OCI-LY7 (cell line): ENCODE measurements around the gene MPP7. TPM values are rescaled to one million over a fixed set of nuclear protein-coding genes. Genes with fewer than 3 reads are reported as not detected.

Source experiments
- BruUV-seq: library from RNA; stranded (reverse); fragments of 400-500 nt; replicated peaks from 2 replicates; lab custom pipeline; 2021; lab: Mats Ljungman, UMichigan
- CTCF ChIA-PET: fragments of 300-600 bp; sonication (Branson Sonifier 250); formaldehyde crosslinking; loops from one replicate; lab custom pipeline; 2022; ENCODE audit warnings: antibody characterized with exemption; ENCODE audit not compliant: unreplicated experiment; lab: Charles Lee
- POLR2A ChIA-PET: fragments of 300-600 bp; sonication (Branson Sonifier 250); formaldehyde crosslinking; loops from one replicate; lab custom pipeline; 2022; ENCODE audit warnings: antibody characterized with exemption; lab: Charles Lee
- DNase-seq: peaks from one replicate; pipeline ENCODE4 v3.0.0-alpha.2; 2015; ENCODE audit warnings: low spot score
- H2AFZ ChIP-seq: fragments of 200-600 bp; sonication (generic), shearing (Covaris generic); 2 replicates; pipeline ENCODE4 v1.6.1; 2014; ENCODE audit warnings: mild to moderate bottlenecking, antibody characterized with exemption, low read length, moderate library complexity
- H3K27ac ChIP-seq: fragments of 200-600 bp; sonication (generic); 2 replicates; pipeline ENCODE4 v1.5.1; 2014; ENCODE audit warnings: mixed run types, low read depth, mild to moderate bottlenecking, moderate library complexity, low read length, inconsistent platforms; ENCODE audit not compliant: poor library complexity, severe bottlenecking
- H3K36me3 ChIP-seq: fragments of 200-600 bp; sonication (generic); 2 replicates; pipeline ENCODE4 v1.6.1; 2014; ENCODE audit warnings: mild to moderate bottlenecking, antibody characterized with exemption, low read length, moderate library complexity, mixed read lengths; ENCODE audit not compliant: insufficient read depth
- H3K4me1 ChIP-seq: fragments of 200-600 bp; sonication (generic); 2 replicates; pipeline ENCODE4 v1.5.1; 2014; ENCODE audit warnings: mild to moderate bottlenecking, low read length; ENCODE audit not compliant: insufficient read depth, poor library complexity, severe bottlenecking
- H3K4me2 ChIP-seq: fragments of 200-600 bp; sonication (generic); 2 replicates; pipeline ENCODE4 v1.6.1; 2014; ENCODE audit warnings: mild to moderate bottlenecking, low read length
- H3K4me3 ChIP-seq: fragments of 200-600 bp; sonication (generic); 2 replicates; pipeline ENCODE4 v1.5.1; 2014; ENCODE audit warnings: mild to moderate bottlenecking, low read depth, low read length; ENCODE audit not compliant: poor library complexity, severe bottlenecking
- H3K79me2 ChIP-seq: fragments of 200-600 bp; sonication (generic); 2 replicates; pipeline ENCODE4 v1.6.1; 2016; ENCODE audit warnings: low read depth, mild to moderate bottlenecking, low read length, moderate library complexity, mixed read lengths; ENCODE audit not compliant: insufficient read depth
- H3K9me2 ChIP-seq: fragments of 200-600 bp; sonication (generic); 2 replicates; pipeline ENCODE4 v1.6.1; 2016; ENCODE audit warnings: mild to moderate bottlenecking, low read length, mixed read lengths; ENCODE audit not compliant: insufficient read depth
- H3K9me3 ChIP-seq: fragments of 200-600 bp; sonication (generic); 2 replicates; pipeline ENCODE4 v1.6.1; 2014; ENCODE audit warnings: mild to moderate bottlenecking, mixed run types, low read length, mixed read lengths
- H4K20me1 ChIP-seq: fragments of 200-600 bp; sonication (generic); 2 replicates; pipeline ENCODE4 v1.6.1; 2014; ENCODE audit warnings: mild to moderate bottlenecking, antibody characterized with exemption, low read length, moderate library complexity, mixed read lengths; ENCODE audit not compliant: insufficient read depth
- EZH2phosphoT487 ChIP-seq: fragments of 200-600 bp; sonication (generic); IDR thresholded peaks from 2 replicates; pipeline ENCODE4 v1.6.1; 2018; ENCODE audit warnings: low read depth, borderline replicate concordance, mild to moderate bottlenecking, mixed run types, antibody characterized with exemption, low read length, moderate library complexity, mixed read lengths
- intact Hi-C: fragments of 100-400 bp; cut with micrococcal nuclease; formaldehyde crosslinking; loops from one replicate; pipeline ENCODE4 v1.10.0; 2022; ENCODE audit not compliant: unreplicated experiment
- total RNA-seq, 2 experiments: library from RNA; depleted of rRNA in 1 of 2; stranded (reverse); fragments of >200 nt in 1 of 2; shearing (Covaris generic) in 1 of 2; gene quantifications; 2 replicates each; pipeline ENCODE4 v1.2.3, GENCODE V29; 2014 to 2022
- TF ChIP-seq, protein P1 (sequence below): fragments of 200-600 bp; sonication (generic); conservative IDR thresholded peaks from 2 replicates; pipeline ENCODE4 v1.5.1; 2014; ENCODE audit warnings: mild to moderate bottlenecking, antibody characterized with exemption, low read length, moderate library complexity, mixed read lengths

MPP7 gene
- total RNA-seq, 2 experiments from 2014 or later = 15.0 to 19.6 TPM

DNA sequence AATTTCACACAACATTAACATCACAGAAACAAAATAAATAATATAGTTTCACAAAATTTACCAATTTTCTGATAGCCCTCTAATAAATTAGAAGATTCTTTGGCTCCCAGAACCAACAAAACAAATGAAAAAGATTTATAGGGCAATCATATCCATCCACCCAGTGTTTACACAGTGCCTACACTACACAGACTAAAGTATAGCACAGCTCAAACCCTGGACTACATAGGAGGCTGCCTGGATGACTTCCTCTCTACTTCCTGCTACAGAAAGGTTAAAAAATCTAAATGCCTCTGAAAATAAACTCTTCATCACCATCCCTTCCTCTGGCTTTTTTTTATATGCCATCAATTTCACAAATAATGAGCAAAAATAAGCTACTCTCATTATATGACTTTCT is 28.4 kb downstream of the MPP7 start:
- Histone ChIP-seq H3K4me2 (peak overlapping the region; percentile 3; the same call in 1 of the 2 replicates), H2AFZ (no peak overlapping the region), H3K4me1 (peaks cover 42% of the 10 kb centered on the region), H3K9me2 (no peaks in the 10 kb centered on the region), H3K36me3 (no peaks in the 10 kb centered on the region), H3K4me3 (no peak overlapping the region), H3K79me2 (peaks cover 4% of the 10 kb centered on the region; the same call in 1 of the 2 replicates), H3K9me3 (no peaks in the 10 kb centered on the region), H4K20me1 (no peaks in the 10 kb centered on the region), H3K27ac (no peak overlapping the region)
- DNase-seq = no peak
- no TSS peak for BruUV-seq
- ChIA-PET CTCF (no interaction called here), POLR2A (interaction anchor here (0.5 to 1.4 kb wide), 7 partner anchors 8 to 92 kb away, joined by 3 to 14 read pairs (median 4); no protein-coding TSS in a partner anchor)
- intact Hi-C loops = no loop called here
- TF ChIP-seq, protein P1, sequence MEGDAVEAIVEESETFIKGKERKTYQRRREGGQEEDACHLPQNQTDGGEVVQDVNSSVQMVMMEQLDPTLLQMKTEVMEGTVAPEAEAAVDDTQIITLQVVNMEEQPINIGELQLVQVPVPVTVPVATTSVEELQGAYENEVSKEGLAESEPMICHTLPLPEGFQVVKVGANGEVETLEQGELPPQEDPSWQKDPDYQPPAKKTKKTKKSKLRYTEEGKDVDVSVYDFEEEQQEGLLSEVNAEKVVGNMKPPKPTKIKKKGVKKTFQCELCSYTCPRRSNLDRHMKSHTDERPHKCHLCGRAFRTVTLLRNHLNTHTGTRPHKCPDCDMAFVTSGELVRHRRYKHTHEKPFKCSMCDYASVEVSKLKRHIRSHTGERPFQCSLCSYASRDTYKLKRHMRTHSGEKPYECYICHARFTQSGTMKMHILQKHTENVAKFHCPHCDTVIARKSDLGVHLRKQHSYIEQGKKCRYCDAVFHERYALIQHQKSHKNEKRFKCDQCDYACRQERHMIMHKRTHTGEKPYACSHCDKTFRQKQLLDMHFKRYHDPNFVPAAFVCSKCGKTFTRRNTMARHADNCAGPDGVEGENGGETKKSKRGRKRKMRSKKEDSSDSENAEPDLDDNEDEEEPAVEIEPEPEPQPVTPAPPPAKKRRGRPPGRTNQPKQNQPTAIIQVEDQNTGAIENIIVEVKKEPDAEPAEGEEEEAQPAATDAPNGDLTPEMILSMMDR = no peak
- TF ChIP-seq EZH2phosphoT487 = no peak

DNA sequence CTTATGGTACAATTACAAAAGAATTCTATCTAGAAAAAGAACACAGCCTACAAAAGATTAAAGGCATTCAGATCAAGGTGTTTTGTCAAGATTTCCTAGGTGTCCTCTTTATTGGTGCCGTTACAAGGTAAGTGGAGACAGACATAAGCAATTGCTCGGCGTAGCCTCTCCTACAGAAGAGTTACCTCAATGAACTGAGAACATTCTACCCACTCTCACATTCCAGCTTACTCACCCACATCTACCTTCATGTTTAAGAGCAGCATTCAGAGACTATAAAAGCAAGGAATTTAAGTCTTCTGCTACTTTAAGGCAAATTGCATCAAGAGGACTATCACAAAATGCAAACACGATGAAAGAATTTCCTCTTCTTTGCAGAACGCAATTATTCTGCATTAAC is 29.5 kb downstream of the MPP7 start:
- Histone ChIP-seq H3K9me3 (no peaks in the 10 kb centered on the region), H3K4me3 (no peak overlapping the region), H3K27ac (no peak overlapping the region), H3K9me2 (no peaks in the 10 kb centered on the region), H3K79me2 (0 out of 2 replicates have a peak, but pooled peaks cover 4% of the 10 kb centered on the region), H4K20me1 (no peaks in the 10 kb centered on the region), H3K36me3 (no peaks in the 10 kb centered on the region), H3K4me2 (no peak overlapping the region), H3K4me1 (peaks cover 31% of the 10 kb centered on the region), H2AFZ (no peak overlapping the region)
- no TSS peak for BruUV-seq
- ChIA-PET CTCF (interaction anchor here (0.6 kb wide), 1 partner anchor 9 kb away, joined by 3 read pairs; no protein-coding TSS in a partner anchor), POLR2A (no interaction called here)
- no peak for DNase-seq
- TF ChIP-seq, protein P1 = no peak
- TF ChIP-seq EZH2phosphoT487 = no peak
- intact Hi-C loops = no loop called here

- no TSS peak for BruUV-seq
- Histone ChIP-seq H3K4me1 (peaks cover 34% of the 10 kb centered on the region), H4K20me1 (no peaks in the 10 kb centered on the region), H3K9me3 (no peaks in the 10 kb centered on the region), H3K4me2 (no peak overlapping the region), H3K9me2 (no peaks in the 10 kb centered on the region), H2AFZ (no peak overlapping the region), H3K27ac (no peak overlapping the region), H3K36me3 (no peaks in the 10 kb centered on the region), H3K79me2 (no peaks in the 10 kb centered on the region), H3K4me3 (no peak overlapping the region)
- ChIA-PET POLR2A (interaction anchor here (0.6 kb wide), 1 partner anchor 19 kb away, joined by 3 read pairs; no protein-coding TSS in a partner anchor), CTCF (no interaction called here)
- no peak for DNase-seq
- no peak for TF ChIP-seq EZH2phosphoT487
- TF ChIP-seq, protein P1 = no peak
- intact Hi-C loops = no loop called here
Measured at GRCh38 chr10:28269842-28270456, 32.9 kb downstream of the MPP7 start.
